Measurements from ENCODE around the gene LYPD6B. TPM values are rescaled to one million over a fixed set of nuclear protein-coding genes. Genes with fewer than 3 reads are reported as not detected.

LYPD6B gene
- total RNA-seq, 1 experiment from 2014 or later, result 2.0 TPM

DNA sequence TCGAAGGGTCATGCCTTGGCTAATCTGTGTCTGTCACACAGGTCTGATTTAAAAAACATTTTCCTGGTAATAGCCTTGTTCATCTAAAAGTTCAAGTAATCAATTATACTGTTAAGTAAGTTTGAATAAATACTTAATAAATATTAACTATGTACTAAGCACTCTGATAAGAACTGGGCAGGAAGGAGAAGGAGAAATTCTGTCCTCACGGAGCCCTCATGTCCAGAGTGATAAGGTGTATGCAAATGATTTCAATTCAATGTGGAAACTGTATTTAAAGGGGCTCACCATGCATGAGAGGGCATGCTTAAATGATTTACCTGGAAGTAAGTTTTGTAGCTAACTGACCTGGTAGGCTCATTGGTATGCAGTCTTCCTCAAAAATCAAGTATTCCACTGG lies 197.9 kb downstream of the LYPD6B start:
- no peak overlapping the region for H2BK5ac ChIP-seq (ENCODE audit: insufficient read length, low read length)
- H3K9me3 ChIP-seq (ENCODE audit: control insufficient read depth, low read depth, low read length), result no peaks in the 10 kb centered on the region
- Mint-ChIP-seq H3K4me3 (no peak overlapping the region), H3K27me3 (ENCODE audit: low read depth) (no peaks in the 10 kb centered on the region), H3K36me3 (ENCODE audit: insufficient read depth in 1 of 3, low read depth in 3 of 3) (peaks cover 0 to 6% (median 0%) of the 10 kb centered on the region in 3 experiments; a peak in 1 of 7 replicates), H3K4me1 (peaks cover 5% of the 10 kb centered on the region in 2 experiments), H3K9me3 (peaks cover 3 to 5% of the 10 kb centered on the region in 2 experiments; a peak in 3 of 5 replicates), H3K27ac (no peak overlapping the region)
- no peaks in the 10 kb centered on the region for H3K4me1 ChIP-seq (ENCODE audit: insufficient read depth, low read length)
- WGBS (ENCODE audit: extremely low coverage, insufficient read length, low lambda C conversion rate), result no CpG with 5 or more reads among the region's 2 CpGs
- no peak overlapping the region for H3K56ac ChIP-seq (ENCODE audit: insufficient read length, low read depth, low read length)
- H3K9ac ChIP-seq (ENCODE audit: extremely low read depth, insufficient read length, low read length), result no peak overlapping the region
- no peaks in the 10 kb centered on the region for H3K23me2 ChIP-seq (ENCODE audit: insufficient read length, low read depth, low read length, poor library complexity, severe bottlenecking)
- H2AFZ ChIP-seq (ENCODE audit: low read length), result no peak overlapping the region
- no peak overlapping the region for H2AK5ac ChIP-seq (ENCODE audit: insufficient read length, low read length)
- H4K91ac ChIP-seq (ENCODE audit: insufficient read length, low read depth, low read length), result no peak overlapping the region
- H2BK20ac ChIP-seq (ENCODE audit: low read depth, low read length, poor library complexity, severe bottlenecking), result no peak overlapping the region
- no peak for DNase-seq
- no peak overlapping the region for H3K27ac ChIP-seq (ENCODE audit: insufficient read length, low read depth, low read length)
- H4K20me1 ChIP-seq (ENCODE audit: control insufficient read depth, insufficient read depth, insufficient read length), result no peaks in the 10 kb centered on the region
- H4K5ac ChIP-seq (ENCODE audit: insufficient read length, low read depth, low read length), result no peak overlapping the region
- no peak overlapping the region for H2BK120ac ChIP-seq (ENCODE audit: low read depth, low read length, poor library complexity, severe bottlenecking)
- H3T11ph ChIP-seq (ENCODE audit: low read length), result no peak overlapping the region
- H3K27me3 ChIP-seq (ENCODE audit: insufficient read depth, low read length), result no peaks in the 10 kb centered on the region
- H3K23ac ChIP-seq (ENCODE audit: insufficient read length, low read depth, low read length), result no peak overlapping the region
- H3K18ac ChIP-seq (ENCODE audit: insufficient read length, low read depth, low read length), result no peak overlapping the region
- no peak overlapping the region for H3K4ac ChIP-seq (ENCODE audit: low read depth, low read length)
- H3K79me2 ChIP-seq (ENCODE audit: insufficient read depth, low read length), result no peaks in the 10 kb centered on the region
- no peak overlapping the region for H3K4me2 ChIP-seq (ENCODE audit: insufficient read depth, insufficient read length, low read length)
- H3K14ac ChIP-seq (ENCODE audit: insufficient read depth, low read length), result no peak overlapping the region
- no peak overlapping the region for H2BK12ac ChIP-seq (ENCODE audit: insufficient read length, low read depth, low read length)
- no peak overlapping the region for H2BK15ac ChIP-seq (ENCODE audit: low read depth, low read length)
- H3K79me1 ChIP-seq (ENCODE audit: insufficient read depth, low read depth, low read length, poor library complexity, severe bottlenecking), result no peaks in the 10 kb centered on the region
- TF ChIP-seq, protein P1, sequence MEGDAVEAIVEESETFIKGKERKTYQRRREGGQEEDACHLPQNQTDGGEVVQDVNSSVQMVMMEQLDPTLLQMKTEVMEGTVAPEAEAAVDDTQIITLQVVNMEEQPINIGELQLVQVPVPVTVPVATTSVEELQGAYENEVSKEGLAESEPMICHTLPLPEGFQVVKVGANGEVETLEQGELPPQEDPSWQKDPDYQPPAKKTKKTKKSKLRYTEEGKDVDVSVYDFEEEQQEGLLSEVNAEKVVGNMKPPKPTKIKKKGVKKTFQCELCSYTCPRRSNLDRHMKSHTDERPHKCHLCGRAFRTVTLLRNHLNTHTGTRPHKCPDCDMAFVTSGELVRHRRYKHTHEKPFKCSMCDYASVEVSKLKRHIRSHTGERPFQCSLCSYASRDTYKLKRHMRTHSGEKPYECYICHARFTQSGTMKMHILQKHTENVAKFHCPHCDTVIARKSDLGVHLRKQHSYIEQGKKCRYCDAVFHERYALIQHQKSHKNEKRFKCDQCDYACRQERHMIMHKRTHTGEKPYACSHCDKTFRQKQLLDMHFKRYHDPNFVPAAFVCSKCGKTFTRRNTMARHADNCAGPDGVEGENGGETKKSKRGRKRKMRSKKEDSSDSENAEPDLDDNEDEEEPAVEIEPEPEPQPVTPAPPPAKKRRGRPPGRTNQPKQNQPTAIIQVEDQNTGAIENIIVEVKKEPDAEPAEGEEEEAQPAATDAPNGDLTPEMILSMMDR (conservative IDR thresholded peaks at IDR 0.05), result no peak
- no peak overlapping the region for H4K8ac ChIP-seq (replicated peaks; ENCODE audit: insufficient read length, low read depth, low read length)

Data from H9 (cell line).